Measurements from ENCODE around the gene THSD4. TPM values are rescaled to one million over a fixed set of nuclear protein-coding genes. Genes with fewer than 3 reads are reported as not detected.

The THSD4 gene
- total and polyA plus RNA-seq, 2 of the 8 experiments (the other 6 are each of a cell fraction or from before 2014, with no cell fraction given) = 2.5 to 6.2 TPM

DNA sequence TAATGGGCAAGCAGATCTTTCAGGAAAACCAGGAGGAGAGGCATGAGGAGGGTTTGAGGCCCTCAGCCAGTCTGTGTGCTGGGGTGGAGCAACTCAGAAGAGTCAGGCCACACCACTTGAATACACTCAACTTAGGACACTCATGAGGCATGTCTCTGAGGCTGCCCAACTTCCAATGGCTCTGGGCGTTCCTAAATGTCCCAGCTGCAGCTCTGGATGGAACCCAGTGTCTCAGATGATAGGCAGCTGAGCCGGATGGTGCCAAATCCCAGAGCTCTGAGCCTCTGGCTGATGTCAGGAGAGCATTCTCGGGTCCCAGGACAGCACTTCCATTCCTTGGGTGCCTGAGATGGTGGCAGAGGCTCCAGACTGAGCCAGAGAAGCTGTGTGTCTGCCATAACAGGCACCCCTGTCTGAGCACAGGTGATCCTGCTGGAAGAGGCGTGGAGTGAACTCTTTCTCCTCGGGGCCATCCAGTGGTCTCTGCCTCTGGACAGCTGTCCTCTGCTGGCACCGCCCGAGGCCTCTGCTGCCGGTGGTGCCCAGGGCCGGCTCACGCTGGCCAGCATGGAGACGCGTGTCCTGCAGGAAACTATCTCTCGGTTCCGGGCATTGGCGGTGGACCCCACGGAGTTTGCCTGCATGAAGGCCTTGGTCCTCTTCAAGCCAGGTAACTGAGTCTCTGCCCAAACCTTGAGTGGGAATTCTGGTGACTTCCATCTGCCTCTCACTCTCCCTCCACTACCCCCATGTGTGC is 697.9 kb downstream of the THSD4 start (continued):
- TF ChIP-seq, protein P1, sequence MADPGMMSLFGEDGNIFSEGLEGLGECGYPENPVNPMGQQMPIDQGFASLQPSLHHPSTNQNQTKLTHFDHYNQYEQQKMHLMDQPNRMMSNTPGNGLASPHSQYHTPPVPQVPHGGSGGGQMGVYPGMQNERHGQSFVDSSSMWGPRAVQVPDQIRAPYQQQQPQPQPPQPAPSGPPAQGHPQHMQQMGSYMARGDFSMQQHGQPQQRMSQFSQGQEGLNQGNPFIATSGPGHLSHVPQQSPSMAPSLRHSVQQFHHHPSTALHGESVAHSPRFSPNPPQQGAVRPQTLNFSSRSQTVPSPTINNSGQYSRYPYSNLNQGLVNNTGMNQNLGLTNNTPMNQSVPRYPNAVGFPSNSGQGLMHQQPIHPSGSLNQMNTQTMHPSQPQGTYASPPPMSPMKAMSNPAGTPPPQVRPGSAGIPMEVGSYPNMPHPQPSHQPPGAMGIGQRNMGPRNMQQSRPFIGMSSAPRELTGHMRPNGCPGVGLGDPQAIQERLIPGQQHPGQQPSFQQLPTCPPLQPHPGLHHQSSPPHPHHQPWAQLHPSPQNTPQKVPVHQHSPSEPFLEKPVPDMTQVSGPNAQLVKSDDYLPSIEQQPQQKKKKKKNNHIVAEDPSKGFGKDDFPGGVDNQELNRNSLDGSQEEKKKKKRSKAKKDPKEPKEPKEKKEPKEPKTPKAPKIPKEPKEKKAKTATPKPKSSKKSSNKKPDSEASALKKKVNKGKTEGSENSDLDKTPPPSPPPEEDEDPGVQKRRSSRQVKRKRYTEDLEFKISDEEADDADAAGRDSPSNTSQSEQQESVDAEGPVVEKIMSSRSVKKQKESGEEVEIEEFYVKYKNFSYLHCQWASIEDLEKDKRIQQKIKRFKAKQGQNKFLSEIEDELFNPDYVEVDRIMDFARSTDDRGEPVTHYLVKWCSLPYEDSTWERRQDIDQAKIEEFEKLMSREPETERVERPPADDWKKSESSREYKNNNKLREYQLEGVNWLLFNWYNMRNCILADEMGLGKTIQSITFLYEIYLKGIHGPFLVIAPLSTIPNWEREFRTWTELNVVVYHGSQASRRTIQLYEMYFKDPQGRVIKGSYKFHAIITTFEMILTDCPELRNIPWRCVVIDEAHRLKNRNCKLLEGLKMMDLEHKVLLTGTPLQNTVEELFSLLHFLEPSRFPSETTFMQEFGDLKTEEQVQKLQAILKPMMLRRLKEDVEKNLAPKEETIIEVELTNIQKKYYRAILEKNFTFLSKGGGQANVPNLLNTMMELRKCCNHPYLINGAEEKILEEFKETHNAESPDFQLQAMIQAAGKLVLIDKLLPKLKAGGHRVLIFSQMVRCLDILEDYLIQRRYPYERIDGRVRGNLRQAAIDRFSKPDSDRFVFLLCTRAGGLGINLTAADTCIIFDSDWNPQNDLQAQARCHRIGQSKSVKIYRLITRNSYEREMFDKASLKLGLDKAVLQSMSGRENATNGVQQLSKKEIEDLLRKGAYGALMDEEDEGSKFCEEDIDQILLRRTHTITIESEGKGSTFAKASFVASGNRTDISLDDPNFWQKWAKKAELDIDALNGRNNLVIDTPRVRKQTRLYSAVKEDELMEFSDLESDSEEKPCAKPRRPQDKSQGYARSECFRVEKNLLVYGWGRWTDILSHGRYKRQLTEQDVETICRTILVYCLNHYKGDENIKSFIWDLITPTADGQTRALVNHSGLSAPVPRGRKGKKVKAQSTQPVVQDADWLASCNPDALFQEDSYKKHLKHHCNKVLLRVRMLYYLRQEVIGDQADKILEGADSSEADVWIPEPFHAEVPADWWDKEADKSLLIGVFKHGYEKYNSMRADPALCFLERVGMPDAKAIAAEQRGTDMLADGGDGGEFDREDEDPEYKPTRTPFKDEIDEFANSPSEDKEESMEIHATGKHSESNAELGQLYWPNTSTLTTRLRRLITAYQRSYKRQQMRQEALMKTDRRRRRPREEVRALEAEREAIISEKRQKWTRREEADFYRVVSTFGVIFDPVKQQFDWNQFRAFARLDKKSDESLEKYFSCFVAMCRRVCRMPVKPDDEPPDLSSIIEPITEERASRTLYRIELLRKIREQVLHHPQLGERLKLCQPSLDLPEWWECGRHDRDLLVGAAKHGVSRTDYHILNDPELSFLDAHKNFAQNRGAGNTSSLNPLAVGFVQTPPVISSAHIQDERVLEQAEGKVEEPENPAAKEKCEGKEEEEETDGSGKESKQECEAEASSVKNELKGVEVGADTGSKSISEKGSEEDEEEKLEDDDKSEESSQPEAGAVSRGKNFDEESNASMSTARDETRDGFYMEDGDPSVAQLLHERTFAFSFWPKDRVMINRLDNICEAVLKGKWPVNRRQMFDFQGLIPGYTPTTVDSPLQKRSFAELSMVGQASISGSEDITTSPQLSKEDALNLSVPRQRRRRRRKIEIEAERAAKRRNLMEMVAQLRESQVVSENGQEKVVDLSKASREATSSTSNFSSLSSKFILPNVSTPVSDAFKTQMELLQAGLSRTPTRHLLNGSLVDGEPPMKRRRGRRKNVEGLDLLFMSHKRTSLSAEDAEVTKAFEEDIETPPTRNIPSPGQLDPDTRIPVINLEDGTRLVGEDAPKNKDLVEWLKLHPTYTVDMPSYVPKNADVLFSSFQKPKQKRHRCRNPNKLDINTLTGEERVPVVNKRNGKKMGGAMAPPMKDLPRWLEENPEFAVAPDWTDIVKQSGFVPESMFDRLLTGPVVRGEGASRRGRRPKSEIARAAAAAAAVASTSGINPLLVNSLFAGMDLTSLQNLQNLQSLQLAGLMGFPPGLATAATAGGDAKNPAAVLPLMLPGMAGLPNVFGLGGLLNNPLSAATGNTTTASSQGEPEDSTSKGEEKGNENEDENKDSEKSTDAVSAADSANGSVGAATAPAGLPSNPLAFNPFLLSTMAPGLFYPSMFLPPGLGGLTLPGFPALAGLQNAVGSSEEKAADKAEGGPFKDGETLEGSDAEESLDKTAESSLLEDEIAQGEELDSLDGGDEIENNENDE (IDR thresholded peaks at IDR 0.05; ENCODE audit: insufficient replicate concordance, low read length) = no peak
- TF ChIP-seq SIN3A (conservative IDR thresholded peaks at IDR 0.05 in 1 of 2, IDR thresholded peaks at IDR 0.05 in 1 of 2; ENCODE audit: low read depth in 1 of 2, low read length in 2 of 2) = no peak
- no peak for TF ChIP-seq TAF7 (optimal IDR thresholded peaks at IDR 0.05; ENCODE audit: borderline replicate concordance, low read depth, low read length)
- TF ChIP-seq SIX5 (IDR thresholded peaks at IDR 0.05; ENCODE audit: low read depth, low read length) = no peak
- no peak for TF ChIP-seq GABPA (IDR thresholded peaks at IDR 0.05; ENCODE audit: borderline replicate concordance, insufficient read depth, low read length)
- TF ChIP-seq CREB1 (IDR thresholded peaks at IDR 0.05) = no peak
- TF ChIP-seq GTF2F1 (IDR thresholded peaks at IDR 0.05; ENCODE audit: borderline replicate concordance, low read depth, low read length) = no peak
- no peak for TF ChIP-seq KDM4A (IDR thresholded peaks at IDR 0.05; ENCODE audit: low read depth, low read length, severe bottlenecking)
- TF ChIP-seq ZNF274 (IDR thresholded peaks at IDR 0.05; ENCODE audit: borderline replicate concordance, extremely low read depth, low read length) = no peak

All from H1 (cell line).